Bronchial epithelial cell (primary cell): ENCODE data around the gene MPL. TPM values are rescaled to one million over a fixed set of nuclear protein-coding genes. Genes with fewer than 3 reads are reported as not detected.

Source experiments
- DNase-seq: peaks from one replicate; pipeline ENCODE4 v3.0.0-alpha.2; 2010; ENCODE audit warnings: low read depth
- FAIRE-seq: peaks from 2 replicates; lab custom pipeline; 2011; peaks lifted over from hg19 to GRCh38; lab: Jason Lieb, UNC
- H3K27me3 ChIP-seq: 2 replicates; pipeline ENCODE4 v1.5.1; 2011; ENCODE audit warnings: low read length; ENCODE audit not compliant: control insufficient read depth, insufficient read depth
- H3K36me3 ChIP-seq: 2 replicates; pipeline ENCODE4 v1.5.1; 2011; ENCODE audit warnings: low read length; ENCODE audit not compliant: control insufficient read depth, insufficient read depth
- H3K4me3 ChIP-seq: 2 replicates; pipeline ENCODE4 v1.5.1; 2011; ENCODE audit warnings: mild to moderate bottlenecking, low read depth, low read length, control low read depth
- total RNA-seq: library from RNA; depleted of rRNA; stranded (reverse); fragments of >200 nt; gene quantifications from 2 replicates; pipeline ENCODE4 v1.2.1, GENCODE V29; 2014
- TF ChIP-seq, protein P1 (sequence below): IDR thresholded peaks from 2 replicates; pipeline ENCODE4 v1.5.1; 2011; ENCODE audit warnings: mild to moderate bottlenecking, moderate library complexity, low read length, control low read depth, inconsistent platforms; ENCODE audit not compliant: insufficient read depth, severe bottlenecking

Gene MPL
- total RNA-seq, 1 donor from 2014 or later = not detected

GRCh38 chr1:43358746-43359693 lies 21.4 kb downstream of the MPL start, which contains the start of gene CDC20:
CDC20 (plus strand) TSS chr1:43358981; CDS start chr1:43359216, 235 bp downstream.
- peaks cover 13% of the 10 kb centered on the region for H3K36me3 ChIP-seq
- no peaks in the 10 kb centered on the region for H3K27me3 ChIP-seq
- DNase-seq = peak; percentile 92
- no peak for FAIRE-seq
- TF ChIP-seq, protein P1, sequence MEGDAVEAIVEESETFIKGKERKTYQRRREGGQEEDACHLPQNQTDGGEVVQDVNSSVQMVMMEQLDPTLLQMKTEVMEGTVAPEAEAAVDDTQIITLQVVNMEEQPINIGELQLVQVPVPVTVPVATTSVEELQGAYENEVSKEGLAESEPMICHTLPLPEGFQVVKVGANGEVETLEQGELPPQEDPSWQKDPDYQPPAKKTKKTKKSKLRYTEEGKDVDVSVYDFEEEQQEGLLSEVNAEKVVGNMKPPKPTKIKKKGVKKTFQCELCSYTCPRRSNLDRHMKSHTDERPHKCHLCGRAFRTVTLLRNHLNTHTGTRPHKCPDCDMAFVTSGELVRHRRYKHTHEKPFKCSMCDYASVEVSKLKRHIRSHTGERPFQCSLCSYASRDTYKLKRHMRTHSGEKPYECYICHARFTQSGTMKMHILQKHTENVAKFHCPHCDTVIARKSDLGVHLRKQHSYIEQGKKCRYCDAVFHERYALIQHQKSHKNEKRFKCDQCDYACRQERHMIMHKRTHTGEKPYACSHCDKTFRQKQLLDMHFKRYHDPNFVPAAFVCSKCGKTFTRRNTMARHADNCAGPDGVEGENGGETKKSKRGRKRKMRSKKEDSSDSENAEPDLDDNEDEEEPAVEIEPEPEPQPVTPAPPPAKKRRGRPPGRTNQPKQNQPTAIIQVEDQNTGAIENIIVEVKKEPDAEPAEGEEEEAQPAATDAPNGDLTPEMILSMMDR = no peak
- peak within 1 kb of the TSS; percentile 67 for H3K4me3 ChIP-seq

DNA sequence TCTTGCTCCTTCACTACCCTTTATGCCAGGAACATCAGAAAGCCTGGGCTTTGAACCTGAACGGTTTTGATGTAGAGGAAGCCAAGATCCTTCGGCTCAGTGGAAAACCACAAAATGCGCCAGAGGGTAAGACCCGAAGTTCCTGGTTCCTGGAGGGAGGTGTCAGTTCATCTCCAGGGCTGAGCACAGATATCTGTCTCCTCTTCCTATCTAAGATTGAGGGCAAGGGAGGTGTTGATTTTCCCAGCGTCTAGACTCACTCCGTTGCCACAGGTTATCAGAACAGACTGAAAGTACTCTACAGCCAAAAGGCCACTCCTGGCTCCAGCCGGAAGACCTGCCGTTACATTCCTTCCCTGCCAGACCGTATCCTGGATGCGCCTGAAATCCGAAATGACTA lies 22.1 kb downstream of the MPL start:
- H3K4me3 ChIP-seq = peak overlapping the region; percentile 67
- TF ChIP-seq, protein P1 = no peak
- H3K27me3 ChIP-seq = no peaks in the 10 kb centered on the region
- FAIRE-seq = no peak
- peaks cover 20% of the 10 kb centered on the region for H3K36me3 ChIP-seq
- no peak for DNase-seq

GRCh38 chr1:43360616-43361015 lies 23.0 kb downstream of the MPL start:
- DNase-seq (no peak), FAIRE-seq (no peak)
- Histone ChIP-seq H3K27me3 (no peaks in the 10 kb centered on the region), H3K4me3 (no peak overlapping the region), H3K36me3 (peaks cover 29% of the 10 kb centered on the region)
- TF ChIP-seq, protein P1 = no peak

GRCh38 chr1:43363283-43363934 lies 25.8 kb downstream of the MPL start:
- FAIRE-seq = no peak

DNA sequence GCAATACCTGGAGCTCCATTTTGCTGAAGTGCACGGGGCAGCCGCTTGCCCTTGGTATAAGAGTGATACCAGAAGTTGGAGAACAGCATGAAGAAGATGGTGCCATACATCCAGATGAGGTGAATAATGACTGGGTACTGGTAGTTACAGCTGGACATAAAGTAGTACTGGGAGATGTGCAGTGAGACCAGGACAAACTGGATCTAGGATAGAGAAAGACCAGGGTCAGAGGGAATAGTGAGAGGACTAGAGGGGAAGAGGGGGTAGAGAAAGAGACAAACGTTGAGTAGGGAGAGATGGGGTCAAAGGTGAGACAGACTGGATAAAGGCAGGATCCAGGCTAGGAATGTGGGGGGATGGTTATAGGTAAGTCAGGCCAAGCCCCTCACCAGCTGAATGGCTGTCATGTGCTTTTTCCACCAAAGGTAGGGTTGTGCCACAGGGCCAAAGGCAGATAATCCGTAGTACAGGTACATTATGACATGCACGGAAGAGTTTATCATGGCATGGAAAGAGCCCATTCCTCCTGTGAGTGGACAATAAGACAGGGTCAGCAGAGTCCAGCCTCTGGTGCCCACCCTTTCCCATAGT lies 26.4 kb downstream of the MPL start:
- FAIRE-seq = no peak

More at GRCh38 chr1:43363283-43363934, 25.8 kb downstream of the MPL start:
- Histone ChIP-seq H3K4me3 (no peak overlapping the region), H3K27me3 (no peaks in the 10 kb centered on the region), H3K36me3 (peaks cover 30% of the 10 kb centered on the region)
- DNase-seq = no peak
- TF ChIP-seq, protein P1 = no peak

More for the DNA sequence above, 26.4 kb downstream of the MPL start:
- H3K27me3 ChIP-seq = no peaks in the 10 kb centered on the region
- no peak overlapping the region for H3K4me3 ChIP-seq
- H3K36me3 ChIP-seq = peaks cover 30% of the 10 kb centered on the region
- DNase-seq = no peak
- TF ChIP-seq, protein P1 = no peak
